RPMI7951 (cell line): Measurements from ENCODE around the gene RPA3. TPM values are rescaled to one million over a fixed set of nuclear protein-coding genes. Genes with fewer than 3 reads are reported as not detected.

ENCODE experiments used
- DNase-seq: peaks from one replicate; pipeline ENCODE4 v3.0.0-alpha.2; 2012; ENCODE audit warnings: low read depth
- total RNA-seq: library from RNA; depleted of rRNA; stranded (reverse); fragments of >200 nt; shearing (Covaris generic); gene quantifications from 2 replicates; pipeline ENCODE4 v1.2.3, GENCODE V29; 2014

The RPA3 gene
- total RNA-seq, 1 experiment from 2014 or later: 175 TPM

DNA sequence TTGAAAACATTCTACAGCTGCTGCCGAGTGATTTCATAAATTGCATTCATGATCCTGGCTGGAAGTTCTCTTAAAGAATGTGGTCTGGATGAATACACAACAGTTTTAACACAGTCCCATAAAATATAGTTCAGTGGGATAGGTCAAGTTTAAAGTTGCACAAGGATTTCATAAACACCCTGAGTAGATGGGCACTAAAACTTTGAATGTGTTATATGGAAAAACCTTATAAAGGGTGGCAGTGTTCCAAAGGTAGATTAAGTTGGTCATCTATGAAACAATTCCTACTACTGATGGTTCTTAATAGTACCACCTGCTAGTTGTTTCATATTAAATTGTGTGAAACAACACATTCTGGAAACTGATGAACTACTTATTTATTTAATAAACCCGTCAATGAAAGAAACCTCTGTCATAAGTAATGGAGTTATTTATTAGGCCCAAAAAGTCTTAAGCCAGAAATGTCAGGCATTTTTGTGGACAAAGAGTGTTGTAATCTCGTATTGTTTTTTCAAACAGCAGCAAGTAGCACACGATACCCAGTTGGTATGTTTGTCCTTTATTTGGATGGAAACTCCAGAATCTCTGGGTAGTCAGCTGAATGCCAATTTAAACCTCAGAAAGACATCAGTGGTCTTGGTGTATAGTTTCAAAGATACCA is 14.3 kb upstream of the RPA3 start:
- DNase-seq: peak; percentile 21

DNA sequence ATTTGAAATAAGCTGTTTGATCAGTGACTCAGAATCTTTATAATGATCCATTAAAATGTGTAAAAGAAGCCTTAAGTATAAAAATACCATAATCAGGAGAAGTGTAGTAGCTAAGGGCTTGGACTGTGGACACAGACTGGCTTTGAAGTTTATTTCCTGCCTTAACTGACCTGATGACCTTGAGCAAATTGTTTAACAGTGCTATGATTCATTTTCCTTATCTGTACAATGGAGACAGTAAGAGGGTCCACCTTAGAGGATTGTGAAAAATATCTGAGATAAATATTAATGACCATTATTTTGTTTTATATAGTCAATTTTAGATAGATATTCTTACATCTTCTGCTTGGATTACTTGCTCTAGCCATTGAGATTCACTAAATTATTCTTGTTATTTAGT is 13.3 kb upstream of the RPA3 start:
- no peak for DNase-seq

DNA sequence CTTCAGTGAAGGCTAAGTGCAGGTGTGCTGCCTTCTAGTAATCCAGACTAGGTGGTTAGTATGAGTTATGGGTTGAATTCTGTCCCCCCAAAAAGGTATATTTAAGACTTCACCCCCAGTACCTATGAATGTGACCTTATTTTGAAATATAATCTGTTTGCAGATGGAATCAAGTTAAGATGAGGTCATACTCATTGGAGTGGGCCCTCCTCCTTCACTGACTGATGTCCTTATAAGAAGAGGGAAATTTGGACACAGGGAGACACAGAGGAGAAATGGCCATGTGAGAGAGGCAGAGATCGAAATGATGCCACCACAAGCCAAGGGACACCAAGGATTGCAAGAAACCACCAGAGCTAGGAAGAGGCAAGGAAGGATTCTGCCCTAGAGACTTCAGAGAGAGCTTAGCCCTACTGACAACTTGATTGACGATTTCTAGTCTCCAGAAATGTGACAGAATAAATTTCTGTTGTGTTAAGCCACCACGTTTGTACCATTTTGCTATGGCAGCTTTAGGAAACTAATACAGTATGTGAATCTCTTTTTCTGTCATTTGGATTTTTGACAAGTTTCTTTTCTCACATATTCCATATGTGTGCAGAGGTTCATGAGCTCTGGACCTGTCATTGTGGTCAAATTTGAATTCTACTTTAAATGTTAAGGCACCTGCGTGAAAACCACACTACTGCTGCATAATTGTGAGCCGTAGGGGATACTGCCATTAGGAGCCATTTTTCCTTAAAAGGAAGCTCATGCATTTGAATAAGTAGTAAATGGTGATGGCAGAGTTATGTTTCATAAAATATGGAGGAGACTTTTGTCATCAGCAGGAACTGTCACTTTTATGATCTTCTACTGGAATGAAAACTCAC is 2.6 kb upstream of the RPA3 start:
- DNase-seq: no peak

DNA sequence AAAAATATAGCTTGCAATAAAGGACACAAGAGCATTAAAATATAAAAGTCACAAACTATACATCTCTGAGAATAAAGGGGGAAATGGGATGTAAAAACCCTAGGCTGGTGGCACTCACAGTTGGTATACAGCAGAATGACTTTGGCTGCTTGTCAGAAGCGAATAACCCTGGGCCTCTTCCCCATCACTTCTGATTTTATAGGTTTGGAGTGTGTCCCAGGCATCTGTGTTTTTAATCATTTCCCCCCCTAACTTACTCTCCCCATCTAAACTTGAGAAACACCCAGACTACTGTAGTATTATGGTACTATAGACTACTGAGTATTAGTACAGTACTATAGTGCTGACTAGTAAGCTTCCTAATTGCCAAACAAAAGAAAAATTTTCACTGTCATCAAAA is 1.8 kb upstream of the RPA3 start:
- no peak for DNase-seq

DNA sequence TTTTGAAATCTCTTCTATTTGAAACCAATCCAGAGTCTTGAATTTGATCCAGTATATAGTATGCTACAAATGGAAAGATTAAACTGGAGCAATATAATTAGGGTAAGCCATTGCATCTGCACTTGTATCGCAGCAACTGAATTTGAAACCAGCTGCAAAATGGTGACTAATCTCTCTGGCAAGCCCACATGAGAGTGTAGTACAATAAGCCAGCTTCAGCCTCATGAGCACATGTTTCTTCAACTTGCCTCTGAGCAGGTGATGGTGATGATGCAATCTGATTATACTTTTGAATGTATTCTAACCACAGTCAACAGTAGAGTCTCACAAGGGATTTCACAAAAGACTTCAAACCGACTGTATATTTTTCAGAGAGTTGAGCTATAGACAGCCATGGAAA is 829 bp upstream of the RPA3 start:
- peak; percentile 90 for DNase-seq

DNA sequence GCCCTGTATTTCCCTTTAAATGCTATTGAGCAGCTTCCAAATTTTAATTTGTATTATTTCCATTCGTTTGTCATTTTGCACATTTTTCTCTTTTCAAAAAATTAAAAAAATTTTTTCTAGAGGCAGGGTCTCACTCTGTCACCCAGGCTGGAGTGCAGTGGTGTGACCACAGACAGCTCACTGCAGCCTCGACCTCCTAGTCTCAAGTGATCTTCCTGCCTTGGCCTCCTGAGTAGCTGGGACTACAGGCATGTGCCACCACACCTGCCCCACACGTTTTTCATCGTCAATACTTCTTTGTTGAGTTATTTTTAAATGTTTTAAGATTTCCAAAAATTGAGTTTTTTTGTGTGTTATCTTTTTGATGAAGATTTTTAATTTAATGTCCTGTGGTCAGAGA is 4.7 kb downstream of the RPA3 start:
- DNase-seq: no peak

DNA sequence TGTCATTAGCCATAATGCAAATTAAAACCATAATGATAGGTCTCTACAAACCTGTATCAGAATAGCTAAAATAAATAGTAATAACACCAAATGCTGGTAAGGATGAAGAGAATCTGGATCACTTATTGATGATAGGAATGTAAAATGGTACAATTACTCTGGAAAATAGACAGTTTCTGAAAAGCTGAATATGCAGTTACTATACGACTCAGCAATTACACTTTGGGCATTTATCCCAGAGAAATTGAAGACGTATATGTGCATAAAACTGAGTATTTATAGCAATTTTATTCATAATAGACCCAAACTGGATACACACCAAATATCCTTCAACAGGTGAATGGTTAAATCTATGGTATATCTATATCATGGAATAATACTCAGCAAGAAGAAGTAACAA is 7.9 kb downstream of the RPA3 start:
- no peak for DNase-seq

DNA sequence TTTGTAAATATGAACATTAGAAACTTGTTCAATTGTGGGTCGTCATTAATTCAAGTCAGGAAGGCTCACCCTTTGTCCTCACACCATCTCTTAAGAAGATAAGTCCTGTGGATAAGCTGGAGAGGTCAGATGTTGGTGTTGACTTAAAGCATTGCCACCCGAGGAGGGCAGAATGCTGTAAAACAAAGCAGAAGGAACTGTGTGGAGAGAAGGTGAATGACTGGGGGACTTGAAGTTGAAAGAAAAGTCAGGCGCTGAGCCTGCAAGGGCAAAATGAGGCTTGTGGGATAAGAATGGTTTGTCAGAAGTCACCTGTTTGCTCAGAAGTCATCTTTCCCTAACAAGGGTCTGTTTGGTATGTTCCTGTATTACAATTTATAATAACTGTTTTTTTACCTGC is 9.1 kb downstream of the RPA3 start:
- no peak for DNase-seq

DNA sequence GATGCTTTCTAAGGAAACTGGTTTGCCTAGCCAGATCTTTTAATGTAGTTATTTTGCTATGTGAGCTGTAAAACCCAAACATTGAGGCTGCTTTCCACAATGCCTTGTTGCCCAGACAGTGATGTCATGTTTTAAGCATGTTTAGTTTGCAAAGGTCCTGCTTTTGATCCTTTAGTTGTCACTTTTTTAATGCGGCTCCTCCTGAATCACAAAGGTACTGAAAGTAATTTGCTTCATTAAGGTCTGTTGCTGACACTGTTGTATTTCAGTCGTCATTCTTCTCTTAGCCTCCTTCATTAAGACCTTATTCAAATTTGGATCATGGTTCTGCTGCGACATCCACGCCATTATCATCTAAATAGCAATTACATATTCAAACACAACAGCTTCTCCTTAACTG is 10.6 kb downstream of the RPA3 start:
- no peak for DNase-seq

DNA sequence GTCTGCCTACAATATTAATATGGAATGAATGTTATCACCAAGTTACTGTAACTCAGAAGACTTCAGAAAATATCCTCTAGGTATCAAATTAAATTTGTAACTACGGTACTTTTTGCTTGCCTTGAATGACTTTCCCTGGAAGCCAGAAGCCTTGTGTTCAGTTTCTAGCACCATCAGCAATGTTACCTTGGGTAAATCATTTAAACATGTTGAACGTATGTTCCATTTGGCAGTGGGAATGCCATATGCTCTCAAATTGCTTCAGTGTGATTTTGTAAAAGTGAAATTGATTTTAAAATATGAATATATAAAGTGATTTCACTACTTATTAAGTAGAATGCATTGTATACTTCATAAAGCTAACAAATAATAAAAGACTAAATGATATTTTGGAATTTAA is 11.2 kb downstream of the RPA3 start:
- no peak for DNase-seq

DNA sequence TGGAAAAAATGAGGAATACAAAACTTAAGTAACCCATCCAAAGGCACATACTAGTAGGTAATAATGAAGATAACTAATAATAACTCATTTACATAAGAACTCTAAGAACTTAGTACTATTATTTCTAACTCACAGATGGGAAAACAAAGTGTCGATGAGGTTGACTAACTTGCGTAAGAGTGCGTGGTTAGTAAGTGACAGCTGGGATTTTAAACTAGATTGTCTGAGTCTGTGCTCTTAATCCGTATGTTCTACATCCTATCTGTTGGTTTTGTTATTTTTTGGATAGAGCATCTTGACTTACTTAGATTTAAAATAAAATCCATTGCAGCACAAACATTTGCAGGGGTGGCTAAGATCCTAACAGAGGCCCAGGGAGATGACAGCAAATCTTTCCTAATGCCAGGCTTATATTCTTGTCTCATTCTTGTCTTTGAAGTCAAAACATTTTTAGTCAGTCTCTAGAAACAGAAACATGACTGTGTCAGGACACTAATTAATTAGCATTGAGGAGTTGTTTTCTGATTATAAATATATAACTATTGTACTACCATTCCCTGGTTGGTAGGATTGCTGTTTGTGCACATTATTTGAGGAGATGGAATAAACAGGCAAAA is 11.7 kb downstream of the RPA3 start:
- DNase-seq: no peak

DNA sequence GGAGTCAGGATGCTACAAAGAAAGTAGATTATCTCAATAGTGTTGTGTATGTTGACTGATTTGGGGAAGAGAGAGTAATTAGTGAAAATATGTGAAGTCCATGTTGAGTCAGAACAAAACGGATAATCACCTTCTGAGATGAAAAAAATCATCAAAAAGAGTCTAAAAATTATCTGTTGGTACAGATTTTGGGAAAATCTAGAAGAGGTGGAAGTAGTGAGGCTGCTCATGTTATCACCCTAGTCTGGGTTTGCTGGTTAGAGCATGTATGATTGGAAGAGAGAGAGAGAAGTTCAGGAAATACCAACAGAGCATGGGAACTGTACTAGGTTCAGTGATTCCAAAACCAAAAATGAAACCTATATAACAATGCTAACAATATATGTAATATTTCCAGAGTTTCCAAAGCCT is 12.3 kb downstream of the RPA3 start:
- no peak for DNase-seq

DNA sequence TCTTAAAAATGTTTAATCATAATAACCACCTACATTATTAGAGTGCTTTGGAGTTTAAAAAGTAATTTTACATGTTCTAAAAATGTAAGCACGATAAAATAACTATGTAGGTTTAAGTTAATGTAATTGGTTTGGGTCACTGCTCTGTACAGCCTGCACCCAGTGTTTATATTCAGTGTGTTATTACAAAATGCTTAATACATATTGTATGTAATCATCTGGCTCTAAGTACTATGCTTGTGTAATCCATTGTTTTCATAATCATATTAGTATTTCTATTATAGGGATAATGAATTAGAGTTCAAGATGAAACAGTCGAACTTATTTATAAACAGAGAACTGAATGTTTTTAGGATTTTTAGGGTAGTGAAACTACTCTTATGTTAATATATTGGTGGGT is 13.1 kb downstream of the RPA3 start:
- no peak for DNase-seq

DNA sequence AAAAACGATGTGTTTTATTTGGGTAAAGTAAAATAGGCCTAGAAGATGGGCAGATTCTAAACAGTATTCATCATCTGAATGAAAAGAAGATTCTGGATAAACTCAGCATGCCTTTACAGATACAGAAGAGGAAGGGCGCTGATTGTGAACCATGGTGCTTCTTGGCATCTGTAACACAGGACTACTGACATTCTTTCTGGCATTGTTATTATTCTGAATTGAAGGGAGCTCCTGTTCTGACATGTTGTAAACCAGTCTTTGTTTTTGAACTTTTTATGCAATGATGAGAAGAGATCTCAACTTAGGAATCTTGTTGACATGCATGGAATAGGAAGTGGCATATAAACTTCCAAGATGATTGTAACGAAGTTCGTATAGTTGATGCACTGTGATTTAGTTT is 13.5 kb downstream of the RPA3 start:
- no peak for DNase-seq

DNA sequence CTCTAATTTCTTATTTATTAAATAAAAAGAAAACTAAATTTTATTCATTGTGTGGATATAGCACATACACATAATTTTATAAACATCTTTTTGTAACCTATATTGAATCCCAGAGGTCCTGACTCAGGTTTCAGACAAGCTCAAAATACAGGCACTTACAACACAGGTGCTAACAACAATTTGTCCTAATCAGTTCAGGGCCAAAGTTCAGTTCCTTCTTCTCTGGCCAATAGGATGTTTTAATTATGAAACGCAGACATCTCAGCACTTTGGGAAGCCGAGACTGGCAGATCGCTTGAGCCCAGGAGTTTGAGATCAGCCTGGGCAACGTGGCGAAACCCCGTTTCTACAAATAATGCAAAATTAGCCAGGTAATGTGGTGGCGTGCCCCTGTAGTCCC is 15.0 kb downstream of the RPA3 start:
- no peak for DNase-seq

DNA sequence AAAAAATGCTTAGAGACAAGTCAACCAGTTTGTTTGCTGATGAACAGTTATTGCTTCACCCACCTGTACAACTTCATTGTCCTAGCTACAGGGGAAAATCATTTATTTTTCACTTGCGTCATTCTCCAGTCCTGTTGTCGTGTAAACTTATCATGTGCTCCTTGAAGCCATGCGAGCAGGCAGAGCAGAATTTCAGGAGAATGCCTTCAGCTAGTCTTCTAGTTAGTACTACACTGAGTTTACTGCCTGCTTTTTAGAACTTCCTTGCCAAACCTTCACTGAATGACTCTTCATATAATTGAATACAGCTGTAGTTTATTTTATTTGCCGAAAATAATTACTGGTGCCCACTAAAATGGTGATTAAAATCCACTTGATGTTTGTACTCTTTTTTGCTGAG is 15.6 kb downstream of the RPA3 start:
- no peak for DNase-seq

DNA sequence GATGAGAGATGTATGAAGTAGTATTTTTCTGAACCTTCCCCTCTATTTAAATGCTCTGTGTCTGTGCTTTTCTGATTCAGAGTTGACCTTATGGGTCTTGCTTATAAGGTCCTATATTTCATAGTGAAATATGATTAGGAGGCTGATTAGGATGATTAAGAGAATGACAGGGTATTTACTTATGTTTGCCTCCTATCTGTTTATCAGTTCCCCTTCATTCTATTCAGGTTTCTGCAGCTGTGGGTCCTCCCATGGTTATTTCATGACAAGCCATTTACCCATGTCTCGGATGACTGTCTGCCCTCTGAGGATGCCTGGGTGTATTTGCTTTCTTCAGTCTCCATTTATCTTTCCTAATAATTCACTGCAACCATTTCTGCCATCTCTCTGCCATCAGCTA is 16.9 kb downstream of the RPA3 start:
- no peak for DNase-seq

DNA sequence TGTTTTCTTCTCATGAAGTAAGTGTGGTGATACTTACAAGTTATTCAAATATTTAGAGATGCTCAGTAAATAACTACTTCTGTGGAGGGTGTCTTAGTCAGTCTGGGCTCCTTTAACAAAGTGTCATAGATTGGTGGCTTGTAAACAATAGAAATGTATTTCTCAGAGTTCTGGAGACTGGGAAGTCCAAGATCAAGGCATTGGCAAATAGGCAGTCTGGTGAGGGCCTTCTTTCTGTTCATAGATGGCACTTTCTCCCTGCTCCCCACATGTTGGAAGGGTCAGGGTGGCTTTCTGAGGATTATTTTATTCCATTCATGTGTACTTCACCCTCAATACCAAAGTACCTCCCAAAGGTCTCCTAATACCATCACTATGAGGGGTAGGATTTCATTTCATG is 18.4 kb downstream of the RPA3 start:
- DNase-seq: no peak

DNA sequence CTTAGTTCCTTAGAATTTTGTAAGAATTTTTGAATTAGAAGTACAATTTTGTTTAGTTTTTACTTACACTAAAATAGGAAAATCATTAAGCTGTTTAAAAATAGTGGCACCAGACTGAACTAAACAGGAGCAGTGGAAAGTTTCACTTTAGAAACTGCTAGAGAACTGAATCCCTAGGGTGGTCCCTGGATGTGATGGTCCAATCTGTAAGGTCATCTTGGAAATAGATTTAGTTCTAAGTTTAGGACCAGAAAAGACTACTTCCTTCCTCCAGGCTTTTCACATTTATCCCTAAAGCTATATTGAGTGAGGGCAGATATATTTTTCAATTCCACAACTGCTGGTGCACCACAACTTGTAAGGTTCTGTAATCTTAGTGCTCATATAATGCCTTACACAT is 19.0 kb downstream of the RPA3 start:
- DNase-seq: no peak

DNA sequence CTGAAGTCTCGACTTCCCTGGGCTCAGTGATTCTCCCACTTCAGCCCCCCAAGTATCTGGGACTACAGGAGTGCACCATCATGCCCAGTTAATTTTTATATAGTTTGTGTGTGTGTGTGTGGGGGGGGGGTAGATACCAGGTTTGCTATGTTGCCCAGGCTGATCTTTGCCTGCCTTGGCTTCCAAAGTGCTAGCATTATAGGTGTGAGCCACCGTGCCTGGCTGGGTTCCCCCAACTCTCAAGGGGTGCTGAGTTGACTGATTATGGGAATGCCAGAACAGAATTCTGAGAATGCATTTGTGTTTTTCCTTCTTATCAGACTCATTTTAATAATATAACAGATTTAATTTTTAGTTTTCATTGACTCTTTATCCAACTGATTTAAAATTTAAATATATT is 19.5 kb downstream of the RPA3 start:
- no peak for DNase-seq

DNA sequence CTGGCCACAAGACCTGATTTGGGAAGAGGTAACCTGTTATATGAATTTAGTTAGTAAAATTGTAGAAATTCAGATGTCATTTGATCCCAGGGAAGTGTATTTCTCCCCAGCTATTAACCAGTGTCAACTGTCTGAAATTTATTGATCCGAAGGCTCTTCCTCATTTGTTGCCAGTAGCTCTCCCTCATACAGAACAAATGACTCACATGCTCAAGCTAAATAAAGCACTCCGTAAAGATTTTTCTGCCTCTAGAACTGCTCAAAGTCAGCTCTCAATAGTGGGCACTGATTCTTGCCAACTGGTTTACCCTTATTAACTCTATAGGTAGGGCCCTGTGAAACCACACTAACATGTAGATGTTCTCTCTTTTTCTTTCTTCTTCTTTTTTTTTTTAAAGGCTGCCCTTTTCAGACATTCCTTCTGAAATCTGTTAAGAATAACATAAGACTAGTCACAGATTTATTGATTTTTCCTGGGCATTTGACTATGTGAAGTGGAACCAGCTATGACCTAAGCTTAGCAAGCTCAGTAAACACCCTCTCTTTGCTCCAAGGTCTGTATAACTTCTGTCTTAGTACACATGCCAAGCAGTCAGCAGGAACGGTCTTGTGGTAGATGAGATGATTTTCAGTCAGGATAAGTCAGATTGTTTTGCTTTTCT is 21.8 kb downstream of the RPA3 start:
- no peak for DNase-seq

DNA sequence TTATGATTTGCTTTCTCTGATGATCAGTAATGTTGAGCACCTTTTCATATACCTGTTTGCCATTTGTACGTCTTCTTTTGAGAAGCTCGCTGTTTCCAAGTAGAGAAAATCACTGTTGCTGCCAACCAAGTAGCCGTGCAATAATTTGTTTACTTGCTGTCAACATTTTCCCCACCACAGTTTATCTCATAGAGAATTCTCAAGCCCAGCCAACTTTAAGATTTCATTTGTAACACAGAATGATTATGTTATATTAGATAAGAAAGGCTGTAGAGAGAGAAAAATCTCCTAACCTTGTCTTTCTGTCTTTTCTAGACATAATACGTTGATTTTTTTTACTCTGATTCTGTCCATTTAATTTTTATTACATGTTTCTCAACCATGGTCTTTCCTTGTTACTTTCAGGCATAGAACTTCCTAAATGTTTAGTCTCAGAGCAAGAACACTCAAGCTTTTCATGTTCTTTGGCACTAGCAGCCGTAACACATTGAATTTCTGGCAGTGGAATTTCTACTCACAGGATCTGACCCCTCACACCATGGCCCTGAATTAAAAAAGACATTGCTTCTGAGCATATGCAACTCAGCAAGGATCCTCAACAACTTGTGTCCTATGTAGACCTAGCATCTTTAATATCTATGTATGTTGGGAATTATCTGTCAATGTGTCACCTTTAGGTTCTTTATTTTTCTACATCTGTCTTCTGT is 23.1 kb downstream of the RPA3 start:
- DNase-seq: no peak
